GM23338 (cell line): ENCODE measurements around the gene AFF1. TPM values are rescaled to one million over a fixed set of nuclear protein-coding genes. Genes with fewer than 3 reads are reported as not detected.
A peak's percentile ranks its signal among the peaks of the same experiment; 100 is the strongest.

Experiments used
- ATAC-seq: fragments of 200-7000 bp; cut with Tn5 transposase; 3 replicates; pipeline ENCODE4 v1.9.1; 2020
- DNase-seq: peaks from one replicate; pipeline ENCODE4 v3.0.0-alpha.2; 2015; ENCODE audit warnings: low spot score
- H2AFZ ChIP-seq: fragments of 200-600 bp; sonication (generic); 2 replicates; pipeline ENCODE4 v1.8.0; 2016; ENCODE audit warnings: antibody characterized with exemption, mild to moderate bottlenecking, moderate library complexity
- H3F3A ChIP-seq: fragments of 200-600 bp; sonication (generic); replicated peaks from 2 replicates; pipeline ENCODE4 v1.8.0; 2017; ENCODE audit warnings: antibody characterized with exemption, mixed run types, low read depth
- H3K27ac ChIP-seq: fragments of 200-600 bp; sonication (generic); 2 replicates; pipeline ENCODE4 v1.6.1; 2016; ENCODE audit warnings: low read depth
- H3K27me3 ChIP-seq: fragments of 200-600 bp; sonication (generic); 2 replicates; pipeline ENCODE4 v1.8.0; 2016; ENCODE audit warnings: mild to moderate bottlenecking, mixed run types, moderate library complexity; ENCODE audit not compliant: insufficient read depth
- H3K36me3 ChIP-seq: fragments of 200-600 bp; sonication (generic); 2 replicates; pipeline ENCODE4 v1.8.0; 2016; ENCODE audit warnings: mild to moderate bottlenecking; ENCODE audit not compliant: insufficient read depth
- H3K4me1 ChIP-seq: fragments of 200-600 bp; sonication (generic); 2 replicates; pipeline ENCODE4 v1.8.0; 2016; ENCODE audit warnings: mild to moderate bottlenecking, moderate library complexity; ENCODE audit not compliant: insufficient read depth
- H3K4me2 ChIP-seq: fragments of 200-600 bp; sonication (generic); 2 replicates; pipeline ENCODE4 v1.7.1; 2017; ENCODE audit warnings: mixed run types
- H3K4me3 ChIP-seq: fragments of 200-600 bp; sonication (generic); 2 replicates; pipeline ENCODE4 v1.6.1; 2016; ENCODE audit warnings: mixed run types
- H3K79me2 ChIP-seq: fragments of 200-600 bp; sonication (generic); replicated peaks from 2 replicates; pipeline ENCODE4 v1.8.0; 2017; ENCODE audit warnings: mild to moderate bottlenecking; ENCODE audit not compliant: insufficient read depth
- H3K9me2 ChIP-seq: fragments of 200-600 bp; sonication (generic); 2 replicates; pipeline ENCODE4 v1.8.0; 2017; ENCODE audit not compliant: insufficient read depth
- H4K20me1 ChIP-seq: fragments of 200-600 bp; sonication (generic); replicated peaks from 2 replicates; pipeline ENCODE4 v1.8.0; 2017; ENCODE audit warnings: mild to moderate bottlenecking; ENCODE audit not compliant: insufficient read depth
- H3K27ac Mint-ChIP-seq: 2 replicates; pipeline ENCODE4 v1.8.0; 2020; ENCODE audit warnings: inconsistent platforms, mild to moderate bottlenecking, moderate library complexity, mixed read lengths
- H3K27me3 Mint-ChIP-seq: 3 replicates; pipeline ENCODE4 v1.8.0; 2022; ENCODE audit warnings: low read depth, mild to moderate bottlenecking, moderate library complexity, mixed read lengths, inconsistent platforms; ENCODE audit not compliant: insufficient read depth, poor library complexity
- H3K36me3 Mint-ChIP-seq: 3 replicates; pipeline ENCODE4 v1.8.0; 2021; ENCODE audit warnings: low read depth, mild to moderate bottlenecking, inconsistent platforms, moderate library complexity, mixed read lengths
- H3K4me1 Mint-ChIP-seq: 3 replicates; pipeline ENCODE4 v1.8.0; 2020; ENCODE audit warnings: mild to moderate bottlenecking, inconsistent platforms, mixed read lengths
- H3K4me3 Mint-ChIP-seq: 3 replicates; pipeline ENCODE4 v1.8.0; 2021; ENCODE audit warnings: moderate library complexity, mild to moderate bottlenecking, inconsistent platforms, mixed read lengths
- H3K9me3 Mint-ChIP-seq: 3 replicates; pipeline ENCODE4 v1.8.0; 2020; ENCODE audit warnings: moderate library complexity, mild to moderate bottlenecking, inconsistent platforms, mixed read lengths
- CREB1 ChIP-seq: fragments of 250-450 bp; sonication (Bioruptor Pico); IDR thresholded peaks from 2 replicates; pipeline ENCODE4 v1.5.0; 2020; ENCODE audit warnings: low read depth, mild to moderate bottlenecking, moderate library complexity
- CTCF ChIP-seq, 2 experiments: fragments of 200-600 bp in 1 of 2; sonication (generic) in 1 of 2; conservative IDR thresholded peaks; 2 replicates each; pipeline versions ENCODE4 v1.5.1 to v1.6.1; 2016 to 2017; ENCODE audit warnings: antibody characterized with exemption in 2 of 2, low read depth in 2 of 2, mild to moderate bottlenecking in 2 of 2, moderate library complexity in 1 of 2
- EZH2phosphoT487 ChIP-seq: fragments of 200-600 bp; sonication (generic); IDR thresholded peaks from one replicate; pipeline ENCODE4 v1.8.1; 2018; ENCODE audit warnings: antibody characterized with exemption; ENCODE audit not compliant: unreplicated experiment
- NANOG ChIP-seq: IDR thresholded peaks from 2 replicates; pipeline ENCODE4 v1.6.1; 2016; ENCODE audit warnings: antibody characterized with exemption, borderline replicate concordance
- REST ChIP-seq: IDR thresholded peaks from one replicate; pipeline ENCODE4 v1.6.1; 2018; ENCODE audit warnings: antibody characterized with exemption; ENCODE audit not compliant: unreplicated experiment
- STAT1 ChIP-seq: IDR thresholded peaks from one replicate; pipeline ENCODE4 v1.6.1; 2016; ENCODE audit warnings: antibody characterized with exemption; ENCODE audit not compliant: unreplicated experiment
- ZNF114 ChIP-seq: fragments of 250-450 bp; sonication (Bioruptor Pico); IDR thresholded peaks from 2 replicates; pipeline ENCODE4 v1.5.0; 2020; ENCODE audit warnings: mild to moderate bottlenecking, moderate library complexity
- polyA plus RNA-seq: library from polyadenylated mRNA; unstranded; fragments of >200 nt; fragmentation: Nextera tagmentation; extraction: Ambion mirVana; gene quantifications from 2 replicates; pipeline ENCODE4 v1.2.1, GENCODE V29; 2016
- total RNA-seq: library from RNA; depleted of rRNA; stranded (reverse); fragments of >200 nt; shearing (Covaris generic); gene quantifications from 2 replicates; pipeline ENCODE4 v1.2.3, GENCODE V29; 2014
- TF ChIP-seq, protein P1 (sequence below): fragments of 250-450 bp; sonication (Bioruptor Pico); IDR thresholded peaks from 2 replicates; pipeline ENCODE4 v1.5.0; 2020; ENCODE audit warnings: mild to moderate bottlenecking, moderate library complexity

The AFF1 gene
- total and polyA plus RNA-seq, 2 experiments from 2014 or later, result 42.6 to 67.2 TPM

GRCh38 chr4:87087015-87087414 lies 152.2 kb downstream of the AFF1 start:
- H3K27me3 ChIP-seq, result no peaks in the 10 kb centered on the region
- no peaks in the 10 kb centered on the region for H3F3A ChIP-seq
- Mint-ChIP-seq H3K27ac (peak overlapping the region; percentile 29; the same call in 1 of the 2 replicates), H3K4me1 (peaks cover 14% of the 10 kb centered on the region), H3K27me3 (peaks cover 1% of the 10 kb centered on the region), H3K36me3 (peaks cover 17% of the 10 kb centered on the region; the same call in 2 of the 3 replicates), H3K4me3 (no peak overlapping the region), H3K9me3 (no peaks in the 10 kb centered on the region)
- DNase-seq (no peak), ATAC-seq (no peak)
- H3K4me3 ChIP-seq, result no peak overlapping the region
- no peak overlapping the region for H2AFZ ChIP-seq
- no peaks in the 10 kb centered on the region for H3K4me1 ChIP-seq
- H3K79me2 ChIP-seq, result peaks cover 17% of the 10 kb centered on the region; the same call in 1 of the 2 replicates
- no peak overlapping the region for H3K4me2 ChIP-seq
- no peaks in the 10 kb centered on the region for H3K9me2 ChIP-seq
- TF ChIP-seq CTCF (conservative IDR thresholded peaks at IDR 0.05; ENCODE audit: low read depth in 2 of 2) (no peak), ZNF114 (CRISPR knock-in tag) (no peak), NANOG (no peak), STAT1 (no peak), CREB1 (CRISPR knock-in tag) (no peak), REST (no peak), EZH2phosphoT487 (no peak)
- TF ChIP-seq, protein P1, sequence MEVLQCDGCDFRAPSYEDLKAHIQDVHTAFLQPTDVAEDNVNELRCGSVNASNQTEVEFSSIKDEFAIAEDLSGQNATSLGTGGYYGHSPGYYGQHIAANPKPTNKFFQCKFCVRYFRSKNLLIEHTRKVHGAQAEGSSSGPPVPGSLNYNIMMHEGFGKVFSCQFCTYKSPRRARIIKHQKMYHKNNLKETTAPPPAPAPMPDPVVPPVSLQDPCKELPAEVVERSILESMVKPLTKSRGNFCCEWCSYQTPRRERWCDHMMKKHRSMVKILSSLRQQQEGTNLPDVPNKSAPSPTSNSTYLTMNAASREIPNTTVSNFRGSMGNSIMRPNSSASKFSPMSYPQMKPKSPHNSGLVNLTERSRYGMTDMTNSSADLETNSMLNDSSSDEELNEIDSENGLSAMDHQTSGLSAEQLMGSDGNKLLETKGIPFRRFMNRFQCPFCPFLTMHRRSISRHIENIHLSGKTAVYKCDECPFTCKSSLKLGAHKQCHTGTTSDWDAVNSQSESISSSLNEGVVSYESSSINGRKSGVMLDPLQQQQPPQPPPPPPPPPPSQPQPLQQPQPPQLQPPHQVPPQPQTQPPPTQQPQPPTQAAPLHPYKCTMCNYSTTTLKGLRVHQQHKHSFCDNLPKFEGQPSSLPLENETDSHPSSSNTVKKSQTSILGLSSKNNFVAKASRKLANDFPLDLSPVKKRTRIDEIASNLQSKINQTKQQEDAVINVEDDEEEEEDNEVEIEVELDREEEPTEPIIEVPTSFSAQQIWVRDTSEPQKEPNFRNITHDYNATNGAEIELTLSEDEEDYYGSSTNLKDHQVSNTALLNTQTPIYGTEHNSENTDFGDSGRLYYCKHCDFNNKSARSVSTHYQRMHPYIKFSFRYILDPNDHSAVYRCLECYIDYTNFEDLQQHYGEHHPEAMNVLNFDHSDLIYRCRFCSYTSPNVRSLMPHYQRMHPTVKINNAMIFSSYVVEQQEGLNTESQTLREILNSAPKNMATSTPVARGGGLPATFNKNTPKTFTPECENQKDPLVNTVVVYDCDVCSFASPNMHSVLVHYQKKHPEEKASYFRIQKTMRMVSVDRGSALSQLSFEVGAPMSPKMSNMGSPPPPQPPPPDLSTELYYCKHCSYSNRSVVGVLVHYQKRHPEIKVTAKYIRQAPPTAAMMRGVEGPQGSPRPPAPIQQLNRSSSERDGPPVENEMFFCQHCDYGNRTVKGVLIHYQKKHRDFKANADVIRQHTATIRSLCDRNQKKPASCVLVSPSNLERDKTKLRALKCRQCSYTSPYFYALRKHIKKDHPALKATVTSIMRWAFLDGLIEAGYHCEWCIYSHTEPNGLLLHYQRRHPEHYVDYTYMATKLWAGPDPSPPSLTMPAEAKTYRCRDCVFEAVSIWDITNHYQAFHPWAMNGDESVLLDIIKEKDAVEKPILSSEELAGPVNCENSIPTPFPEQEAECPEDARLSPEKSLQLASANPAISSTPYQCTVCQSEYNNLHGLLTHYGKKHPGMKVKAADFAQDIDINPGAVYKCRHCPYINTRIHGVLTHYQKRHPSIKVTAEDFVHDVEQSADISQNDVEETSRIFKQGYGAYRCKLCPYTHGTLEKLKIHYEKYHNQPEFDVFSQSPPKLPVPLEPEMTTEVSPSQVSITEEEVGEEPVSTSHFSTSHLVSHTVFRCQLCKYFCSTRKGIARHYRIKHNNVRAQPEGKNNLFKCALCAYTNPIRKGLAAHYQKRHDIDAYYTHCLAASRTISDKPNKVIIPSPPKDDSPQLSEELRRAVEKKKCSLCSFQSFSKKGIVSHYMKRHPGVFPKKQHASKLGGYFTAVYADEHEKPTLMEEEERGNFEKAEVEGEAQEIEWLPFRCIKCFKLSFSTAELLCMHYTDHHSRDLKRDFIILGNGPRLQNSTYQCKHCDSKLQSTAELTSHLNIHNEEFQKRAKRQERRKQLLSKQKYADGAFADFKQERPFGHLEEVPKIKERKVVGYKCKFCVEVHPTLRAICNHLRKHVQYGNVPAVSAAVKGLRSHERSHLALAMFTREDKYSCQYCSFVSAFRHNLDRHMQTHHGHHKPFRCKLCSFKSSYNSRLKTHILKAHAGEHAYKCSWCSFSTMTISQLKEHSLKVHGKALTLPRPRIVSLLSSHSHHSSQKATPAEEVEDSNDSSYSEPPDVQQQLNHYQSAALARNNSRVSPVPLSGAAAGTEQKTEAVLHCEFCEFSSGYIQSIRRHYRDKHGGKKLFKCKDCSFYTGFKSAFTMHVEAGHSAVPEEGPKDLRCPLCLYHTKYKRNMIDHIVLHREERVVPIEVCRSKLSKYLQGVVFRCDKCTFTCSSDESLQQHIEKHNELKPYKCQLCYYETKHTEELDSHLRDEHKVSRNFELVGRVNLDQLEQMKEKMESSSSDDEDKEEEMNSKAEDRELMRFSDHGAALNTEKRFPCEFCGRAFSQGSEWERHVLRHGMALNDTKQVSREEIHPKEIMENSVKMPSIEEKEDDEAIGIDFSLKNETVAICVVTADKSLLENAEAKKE (CRISPR knock-in tag), result no peak
- H3K27ac ChIP-seq, result no peak overlapping the region
- H3K36me3 ChIP-seq, result peaks cover 12% of the 10 kb centered on the region; the same call in 1 of the 2 replicates
- no peaks in the 10 kb centered on the region for H4K20me1 ChIP-seq
